ENCODE results near the gene GRK6. TPM values are rescaled to one million over a fixed set of nuclear protein-coding genes. Genes with fewer than 3 reads are reported as not detected.
A peak's percentile ranks its signal among the peaks of the same experiment; 100 is the strongest.

GRK6 gene
- total RNA-seq, 1 donor, result 19.2 TPM

DNA sequence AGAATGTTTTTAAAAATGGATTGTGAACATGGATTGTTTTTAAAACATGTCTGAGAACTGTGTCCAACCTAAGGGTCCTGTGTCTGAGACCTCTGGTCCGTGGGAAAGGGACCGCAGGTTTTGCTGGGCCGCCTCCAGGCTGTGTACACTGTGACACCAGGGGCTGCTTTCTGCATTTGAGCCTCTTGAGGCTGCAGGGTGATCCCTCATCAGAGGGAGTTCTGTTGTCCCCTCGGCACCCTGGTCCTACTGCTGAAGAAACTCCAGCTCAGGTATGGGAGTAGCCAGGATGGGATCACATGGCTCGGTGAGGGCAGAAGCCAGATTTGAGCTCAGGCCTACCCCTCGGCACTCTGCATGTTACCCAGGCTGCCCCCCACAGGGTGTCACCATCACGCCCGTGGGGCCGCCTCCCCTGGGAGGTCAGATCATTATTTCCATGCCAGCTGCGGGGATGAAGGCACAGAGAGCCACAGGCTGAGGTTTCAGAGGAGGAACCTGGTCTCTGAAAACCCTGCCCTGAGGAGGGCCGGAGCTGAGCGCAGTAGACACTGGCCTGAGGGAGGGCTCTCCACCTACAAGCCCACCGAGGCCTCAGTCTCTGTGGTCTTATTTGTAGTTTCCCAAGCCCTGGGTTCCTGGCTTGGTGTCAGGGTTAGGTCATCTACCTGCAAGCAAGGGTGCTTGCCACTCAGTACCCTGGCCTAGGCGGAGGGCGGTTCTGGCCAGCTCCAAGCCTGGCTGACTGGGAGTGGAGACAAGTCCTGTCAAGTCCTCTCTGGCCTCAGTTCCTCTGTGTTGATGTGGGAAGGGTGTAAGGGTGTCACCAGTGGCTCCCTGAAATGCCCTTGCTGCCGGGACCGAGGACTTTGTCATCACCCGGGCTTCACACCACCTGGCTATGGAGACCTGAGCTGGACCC lies 22.9 kb downstream of the GRK6 start:
- H3K4me2 ChIP-seq (ENCODE audit: insufficient read depth, low read length), result no peak overlapping the region
- H3K79me2 ChIP-seq (ENCODE audit: insufficient read depth, low read length), result peaks cover 15% of the 10 kb centered on the region
- H3K27me3 ChIP-seq (ENCODE audit: insufficient read depth, low read length), result no peaks in the 10 kb centered on the region
- H2AFZ ChIP-seq (ENCODE audit: low read length), result no peak overlapping the region
- peaks cover 54% of the 10 kb centered on the region for H4K20me1 ChIP-seq (ENCODE audit: insufficient read depth, low read length)
- H3K4me1 ChIP-seq (ENCODE audit: insufficient read depth, low read length), result peaks cover 26% of the 10 kb centered on the region
- no peaks in the 10 kb centered on the region for H3K9me3 ChIP-seq (ENCODE audit: low read depth, low read length)
- no peak overlapping the region for H3K4me3 ChIP-seq (ENCODE audit: insufficient read depth, low read length)
- no peak for DNase-seq (ENCODE audit: insufficient read length, low spot score, missing footprints)
- TF ChIP-seq, protein P1, sequence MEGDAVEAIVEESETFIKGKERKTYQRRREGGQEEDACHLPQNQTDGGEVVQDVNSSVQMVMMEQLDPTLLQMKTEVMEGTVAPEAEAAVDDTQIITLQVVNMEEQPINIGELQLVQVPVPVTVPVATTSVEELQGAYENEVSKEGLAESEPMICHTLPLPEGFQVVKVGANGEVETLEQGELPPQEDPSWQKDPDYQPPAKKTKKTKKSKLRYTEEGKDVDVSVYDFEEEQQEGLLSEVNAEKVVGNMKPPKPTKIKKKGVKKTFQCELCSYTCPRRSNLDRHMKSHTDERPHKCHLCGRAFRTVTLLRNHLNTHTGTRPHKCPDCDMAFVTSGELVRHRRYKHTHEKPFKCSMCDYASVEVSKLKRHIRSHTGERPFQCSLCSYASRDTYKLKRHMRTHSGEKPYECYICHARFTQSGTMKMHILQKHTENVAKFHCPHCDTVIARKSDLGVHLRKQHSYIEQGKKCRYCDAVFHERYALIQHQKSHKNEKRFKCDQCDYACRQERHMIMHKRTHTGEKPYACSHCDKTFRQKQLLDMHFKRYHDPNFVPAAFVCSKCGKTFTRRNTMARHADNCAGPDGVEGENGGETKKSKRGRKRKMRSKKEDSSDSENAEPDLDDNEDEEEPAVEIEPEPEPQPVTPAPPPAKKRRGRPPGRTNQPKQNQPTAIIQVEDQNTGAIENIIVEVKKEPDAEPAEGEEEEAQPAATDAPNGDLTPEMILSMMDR (IDR thresholded peaks at IDR 0.05; ENCODE audit: extremely low read depth, low read depth, low read length), result no peak
- peaks cover 7% of the 10 kb centered on the region for H3K36me3 ChIP-seq (ENCODE audit: insufficient read depth, low read length)
- H3K27ac ChIP-seq (ENCODE audit: low read depth, low read length), result no peak overlapping the region

DNA sequence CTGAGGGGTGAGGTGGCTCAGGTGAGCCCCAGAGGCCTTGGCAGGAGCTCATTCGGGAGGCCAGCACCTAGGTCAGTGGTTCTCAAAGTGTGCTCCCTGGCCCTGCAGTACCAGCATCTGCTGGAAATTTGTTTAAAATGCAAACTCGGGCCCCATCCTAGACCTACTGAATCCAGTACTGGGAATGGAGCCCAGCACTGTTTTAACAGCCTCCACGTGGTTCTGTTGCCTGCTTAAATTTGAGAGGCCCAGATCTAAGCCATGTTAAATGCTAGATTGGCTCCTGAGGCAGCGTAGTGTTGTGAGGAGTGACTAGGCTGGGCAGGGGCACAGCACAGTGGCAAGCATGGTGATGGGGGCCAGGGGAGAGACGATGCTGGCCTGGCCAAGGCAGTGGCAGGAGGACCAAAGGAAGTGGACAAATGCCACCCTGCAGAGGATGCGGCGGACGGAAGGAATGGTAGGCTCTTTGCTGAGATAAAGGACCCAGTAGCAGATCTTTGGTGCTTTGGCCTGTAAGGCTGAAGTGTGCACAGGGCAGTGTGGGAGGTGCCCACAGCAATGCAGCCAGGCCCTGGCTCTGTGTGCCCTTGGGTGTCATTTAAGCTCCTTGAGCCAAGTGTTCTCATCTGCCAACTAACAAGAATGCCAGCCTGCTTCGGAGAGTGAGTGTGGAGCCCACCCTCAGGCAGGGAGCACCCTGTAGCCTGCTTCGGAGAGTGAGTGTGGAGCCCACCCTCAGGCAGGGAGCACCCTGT lies 24.4 kb downstream of the GRK6 start:
- Histone ChIP-seq H3K79me2 (ENCODE audit: insufficient read depth, low read length) (peaks cover 15% of the 10 kb centered on the region), H3K9me3 (ENCODE audit: low read depth, low read length) (no peaks in the 10 kb centered on the region), H3K27ac (ENCODE audit: low read depth, low read length) (no peak overlapping the region), H3K36me3 (ENCODE audit: insufficient read depth, low read length) (peaks cover 7% of the 10 kb centered on the region), H4K20me1 (ENCODE audit: insufficient read depth, low read length) (peaks cover 63% of the 10 kb centered on the region), H3K4me3 (ENCODE audit: insufficient read depth, low read length) (no peak overlapping the region), H2AFZ (ENCODE audit: low read length) (no peak overlapping the region), H3K4me2 (ENCODE audit: insufficient read depth, low read length) (no peak overlapping the region), H3K27me3 (ENCODE audit: insufficient read depth, low read length) (no peaks in the 10 kb centered on the region), H3K4me1 (ENCODE audit: insufficient read depth, low read length) (peaks cover 34% of the 10 kb centered on the region)
- TF ChIP-seq, protein P1 (IDR thresholded peaks at IDR 0.05; ENCODE audit: extremely low read depth, low read depth, low read length), result no peak
- no peak for DNase-seq (ENCODE audit: insufficient read length, low spot score, missing footprints)

DNA sequence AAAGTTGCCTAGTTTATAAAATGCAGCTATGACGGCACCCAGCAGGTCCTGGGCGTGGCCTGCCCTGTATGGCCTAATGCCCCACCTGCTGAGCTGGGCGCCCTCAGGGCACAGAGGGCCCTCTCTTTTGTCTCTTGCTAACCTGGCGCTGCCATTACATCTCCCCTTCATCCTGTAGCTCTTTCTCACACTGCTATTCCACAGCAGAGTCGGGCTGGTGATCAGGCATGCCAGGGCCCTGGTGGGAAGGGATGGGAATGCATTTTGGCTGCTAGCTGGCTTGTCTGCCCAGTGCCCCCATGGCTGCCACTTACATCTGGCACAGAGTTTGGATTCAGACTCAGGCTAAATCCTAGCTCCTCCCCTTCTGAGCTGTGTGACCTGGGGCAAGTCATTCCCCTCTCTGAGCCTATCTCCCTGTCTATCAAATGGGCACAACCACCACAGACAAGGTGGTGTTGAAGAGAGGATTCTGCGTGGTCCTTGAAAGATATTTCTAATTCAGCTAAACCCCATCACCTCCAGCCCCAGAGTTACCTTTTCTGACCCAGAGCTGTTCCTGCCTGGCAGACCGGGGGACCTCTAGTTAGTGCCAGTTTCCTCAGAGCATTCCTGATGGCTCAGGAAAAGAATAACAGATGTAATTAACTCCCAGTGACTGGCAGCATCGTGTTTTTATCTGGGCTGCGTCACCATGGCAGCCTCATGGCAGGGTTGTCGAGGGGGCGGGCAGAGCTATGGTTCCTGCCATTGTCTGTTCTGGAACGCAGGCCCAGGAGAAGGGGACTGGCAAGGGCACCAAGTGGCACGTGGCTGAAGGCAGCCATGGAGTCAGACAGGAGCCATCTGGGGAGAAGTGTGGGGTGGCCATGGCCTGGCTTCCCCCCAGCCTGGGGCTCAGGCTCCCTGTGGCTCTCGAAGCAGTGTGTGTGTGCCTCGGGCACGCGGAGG lies 26.5 kb downstream of the GRK6 start:
- Histone ChIP-seq H3K27me3 (ENCODE audit: insufficient read depth, low read length) (no peaks in the 10 kb centered on the region), H4K20me1 (ENCODE audit: insufficient read depth, low read length) (peaks cover 79% of the 10 kb centered on the region), H3K4me3 (ENCODE audit: insufficient read depth, low read length) (no peak overlapping the region), H3K4me1 (ENCODE audit: insufficient read depth, low read length) (peaks cover 25% of the 10 kb centered on the region), H3K4me2 (ENCODE audit: insufficient read depth, low read length) (no peak overlapping the region), H3K79me2 (ENCODE audit: insufficient read depth, low read length) (peaks cover 15% of the 10 kb centered on the region), H3K27ac (ENCODE audit: low read depth, low read length) (no peak overlapping the region), H3K36me3 (ENCODE audit: insufficient read depth, low read length) (peaks cover 18% of the 10 kb centered on the region), H3K9me3 (ENCODE audit: low read depth, low read length) (no peaks in the 10 kb centered on the region), H2AFZ (ENCODE audit: low read length) (no peak overlapping the region)
- peak; percentile 78 for DNase-seq (ENCODE audit: insufficient read length, low spot score, missing footprints)
- TF ChIP-seq, protein P1 (IDR thresholded peaks at IDR 0.05; ENCODE audit: extremely low read depth, low read depth, low read length), result no peak

Measured in osteoblast (primary cell).